Gastroesophageal sphincter (tissue), 4 donors: Measurements from ENCODE around the gene PSME3. TPM values are rescaled to one million over a fixed set of nuclear protein-coding genes. Genes with fewer than 3 reads are reported as not detected.
"Not testable (repeated sequence)": the region's sequence is repeated elsewhere in the genome, so short reads cannot be mapped to it uniquely, and the experiment has no call there.

Source experiments
- ATAC-seq: fragments of 150-250 bp; one replicate; pipeline ENCODE4 v1.9.1; 2016; ENCODE audit warnings: mild to moderate bottlenecking, moderate library complexity
- H3K27ac ChIP-seq, 4 donors: fragments of 200-600 bp; sonication (generic) in 3 of 4; 1 replicate in 3 of 4; 2 replicates in 1 of 4; pipeline ENCODE4 v1.5.1; 2016 to 2019
- H3K27me3 ChIP-seq: fragments of 200-600 bp; sonication (generic); one replicate; pipeline ENCODE4 v1.5.1; 2019
- H3K36me3 ChIP-seq, 2 donors: fragments of 200-600 bp; sonication (generic); one replicate each; pipeline ENCODE4 v1.5.1; 2019; ENCODE audit warnings: control low read depth in 1 of 2
- H3K4me1 ChIP-seq, 3 donors: fragments of 200-600 bp; sonication (generic); 1 replicate in 2 of 3; 2 replicates in 1 of 3; pipeline ENCODE4 v1.5.1; 2016 to 2019; ENCODE audit warnings: control low read depth in 2 of 3
- H3K4me3 ChIP-seq, 2 donors: fragments of 200-600 bp; sonication (generic); one replicate each; pipeline ENCODE4 v1.5.1; 2019; ENCODE audit warnings: mild to moderate bottlenecking in 1 of 2, moderate library complexity in 1 of 2
- H3K9me3 ChIP-seq, 3 donors: fragments of 200-600 bp; sonication (generic); one replicate each; pipeline ENCODE4 v1.5.1; 2017 to 2019; ENCODE audit warnings: control low read depth in 2 of 3
- EP300 ChIP-seq: sonication (generic); formaldehyde crosslinking; IDR thresholded peaks from one replicate; pipeline ENCODE4 v1.6.1; 2017; ENCODE audit warnings: antibody characterized with exemption, mild to moderate bottlenecking
- POLR2A ChIP-seq, 2 donors: fragments of 450-650 bp; IDR thresholded peaks; one replicate each; pipeline ENCODE4 v1.6.1; 2017; ENCODE audit warnings: antibody characterized with exemption in 2 of 2, mild to moderate bottlenecking in 2 of 2, moderate library complexity in 1 of 2
- POLR2AphosphoS5 ChIP-seq: sonication (generic); formaldehyde crosslinking; IDR thresholded peaks from one replicate; pipeline ENCODE4 v1.6.1; 2017; ENCODE audit warnings: antibody characterized with exemption
- WGBS, 2 donors: methylation state at CpG; one replicate each; pipeline ENCODE4 v1.1.5; 2018; ENCODE audit warnings: low coverage in 1 of 2; 5-methylcytosine and 5-hydroxymethylcytosine counted together
- total RNA-seq, 4 donors: library from RNA; depleted of rRNA; stranded (reverse); fragments of >200 nt; gene quantifications; one replicate each; pipeline ENCODE4 v1.1.0, GENCODE V29; 2016
- TF ChIP-seq, protein P1 (sequence below), 4 experiments: fragments of 200-600 bp in 2 of 4; fragments of 450-650 bp in 2 of 4; sonication (generic) in 1 of 4; IDR thresholded peaks; one replicate each; pipeline ENCODE4 v1.5.1; 2017 to 2019; ENCODE audit warnings: antibody characterized with exemption in 4 of 4, mild to moderate bottlenecking in 2 of 4, moderate library complexity in 2 of 4

Gene PSME3
- total RNA-seq, 4 donors from 2014 or later: 60.7 to 109 (median 82.0) TPM

- no peak overlapping the region for H3K27ac ChIP-seq
- ATAC-seq: no peak
- H3K4me3 ChIP-seq: no peak overlapping the region
- peaks cover 0 to 13% of the 10 kb centered on the region in 2 donors for H3K36me3 ChIP-seq
- TF ChIP-seq EP300: no peak
- TF ChIP-seq POLR2AphosphoS5: no peak
- TF ChIP-seq, protein P1, sequence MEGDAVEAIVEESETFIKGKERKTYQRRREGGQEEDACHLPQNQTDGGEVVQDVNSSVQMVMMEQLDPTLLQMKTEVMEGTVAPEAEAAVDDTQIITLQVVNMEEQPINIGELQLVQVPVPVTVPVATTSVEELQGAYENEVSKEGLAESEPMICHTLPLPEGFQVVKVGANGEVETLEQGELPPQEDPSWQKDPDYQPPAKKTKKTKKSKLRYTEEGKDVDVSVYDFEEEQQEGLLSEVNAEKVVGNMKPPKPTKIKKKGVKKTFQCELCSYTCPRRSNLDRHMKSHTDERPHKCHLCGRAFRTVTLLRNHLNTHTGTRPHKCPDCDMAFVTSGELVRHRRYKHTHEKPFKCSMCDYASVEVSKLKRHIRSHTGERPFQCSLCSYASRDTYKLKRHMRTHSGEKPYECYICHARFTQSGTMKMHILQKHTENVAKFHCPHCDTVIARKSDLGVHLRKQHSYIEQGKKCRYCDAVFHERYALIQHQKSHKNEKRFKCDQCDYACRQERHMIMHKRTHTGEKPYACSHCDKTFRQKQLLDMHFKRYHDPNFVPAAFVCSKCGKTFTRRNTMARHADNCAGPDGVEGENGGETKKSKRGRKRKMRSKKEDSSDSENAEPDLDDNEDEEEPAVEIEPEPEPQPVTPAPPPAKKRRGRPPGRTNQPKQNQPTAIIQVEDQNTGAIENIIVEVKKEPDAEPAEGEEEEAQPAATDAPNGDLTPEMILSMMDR (IDR thresholded peaks at IDR 0.05): no peak
- TF ChIP-seq POLR2A (IDR thresholded peaks at IDR 0.05): no peak
- 43 to 58% methylated on average over 7 to 12 of the region's 13 CpGs for WGBS, 2 donors
- H3K4me1 ChIP-seq: no peaks in the 10 kb centered on the region
- H3K9me3 ChIP-seq: no peaks in the 10 kb centered on the region
- H3K27me3 ChIP-seq: no peaks in the 10 kb centered on the region
Observed at GRCh38 chr17:42878123-42878880, 45.1 kb downstream of the PSME3 start.

GRCh38 chr17:42878924-42879595, 45.9 kb downstream of the PSME3 start:
- Histone ChIP-seq H3K27me3 (no peaks in the 10 kb centered on the region), H3K4me1 (no peaks in the 10 kb centered on the region), H3K9me3 (no peaks in the 10 kb centered on the region), H3K36me3 (peaks cover 0 to 6% of the 10 kb centered on the region in 2 donors), H3K27ac (no peak overlapping the region), H3K4me3 (no peak overlapping the region)
- TF ChIP-seq POLR2A (IDR thresholded peaks at IDR 0.05): no peak
- TF ChIP-seq, protein P1 (IDR thresholded peaks at IDR 0.05): no peak
- no peak for TF ChIP-seq EP300
- TF ChIP-seq POLR2AphosphoS5: no peak
- WGBS, 2 donors: 81% methylated on average over 3 of the region's 8 CpGs; no CpG with 5 or more reads in 1 of the 2 donors
- no peak for ATAC-seq

DNA sequence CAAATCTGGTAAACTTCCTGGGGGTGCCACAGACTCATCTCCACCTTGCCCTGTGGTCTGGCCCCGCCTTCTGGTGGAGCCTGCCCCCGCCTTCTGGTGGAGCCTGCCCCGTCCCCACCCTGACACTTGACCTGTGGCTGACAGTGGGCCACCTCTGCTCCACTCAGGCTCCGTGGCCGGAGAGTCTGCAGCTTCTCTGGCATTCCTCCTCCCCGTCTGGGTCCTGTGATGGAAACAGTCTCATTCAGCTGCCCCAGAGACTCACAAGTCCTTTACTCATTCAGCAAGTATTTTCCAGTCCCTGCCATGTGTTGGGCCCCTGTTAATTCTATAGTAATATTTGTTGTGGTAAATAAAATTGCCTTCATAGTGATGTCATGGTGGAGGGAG, 46.4 kb downstream of the PSME3 start:
- WGBS, 2 donors: 37 to 67% methylated on average over 1 to 5 of the region's 6 CpGs
- no peaks in the 10 kb centered on the region for H3K4me1 ChIP-seq
- no peak for ATAC-seq

GRCh38 chr17:42880776-42881310, 47.6 kb downstream of the PSME3 start:
- 61 to 74% methylated on average over 5 of the region's 5 CpGs for whole genome bisulfite sequencing, 2 donors
- no peaks in the 10 kb centered on the region for H3K9me3 ChIP-seq
- no peak for ATAC-seq
- H3K4me1 ChIP-seq: no peaks in the 10 kb centered on the region
- H3K4me3 ChIP-seq: no peak overlapping the region
- TF ChIP-seq POLR2AphosphoS5: no peak
- no peak for TF ChIP-seq POLR2A (IDR thresholded peaks at IDR 0.05)
- TF ChIP-seq, protein P1 (IDR thresholded peaks at IDR 0.05): no peak
- no peak for TF ChIP-seq EP300
- no peaks in the 10 kb centered on the region for H3K27me3 ChIP-seq
- no peak overlapping the region for H3K27ac ChIP-seq
- peaks cover 0 to 6% of the 10 kb centered on the region in 2 donors for H3K36me3 ChIP-seq

More for the DNA sequence above, 46.4 kb downstream of the PSME3 start:
- Histone ChIP-seq H3K27me3 (no peaks in the 10 kb centered on the region), H3K36me3 (peaks cover 0 to 6% of the 10 kb centered on the region in 2 donors), H3K27ac (no peak overlapping the region), H3K9me3 (no peaks in the 10 kb centered on the region), H3K4me3 (no peak overlapping the region)
- TF ChIP-seq POLR2A (IDR thresholded peaks at IDR 0.05) (no peak), POLR2AphosphoS5 (no peak), EP300 (no peak)
- TF ChIP-seq, protein P1 (IDR thresholded peaks at IDR 0.05): no peak

DNA sequence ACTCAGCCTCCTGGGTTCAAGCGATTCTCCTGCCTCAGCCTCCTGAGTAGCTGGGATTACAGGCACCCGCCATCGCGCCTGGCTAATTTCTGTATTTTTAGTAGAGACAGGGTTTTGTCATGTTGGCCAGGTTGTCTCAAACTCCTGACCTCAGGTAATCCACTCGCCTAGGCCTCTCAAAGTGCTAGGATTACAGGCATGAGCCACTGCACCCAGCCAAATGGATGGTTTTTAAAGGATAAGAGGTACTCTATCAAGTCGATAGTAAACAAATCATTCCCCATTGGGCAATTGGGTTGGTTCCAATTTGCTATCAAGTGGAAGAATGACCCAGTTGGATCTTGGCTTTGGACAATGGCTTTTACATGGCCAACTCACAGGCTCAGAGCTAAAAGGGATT, 48.5 kb downstream of the PSME3 start:
- H3K27me3 ChIP-seq, H3K4me3 ChIP-seq, H3K36me3 ChIP-seq, ATAC-seq, H3K4me1 ChIP-seq, H3K27ac ChIP-seq, H3K9me3 ChIP-seq: not testable (repeated sequence)
- WGBS, 2 donors: 58 to 92% methylated on average over 2 to 5 of the region's 6 CpGs
